Neuronal stem cell (in vitro differentiated cells): ENCODE results near the gene GALNT15.

Experiments used
- DNase-seq: peaks from one replicate; pipeline ENCODE4 v3.0.0-alpha.2; 2013; ENCODE audit warnings: low spot score
- H2AFZ ChIP-seq: one replicate; pipeline ENCODE4 v1.6.1; 2013; ENCODE audit warnings: mild to moderate bottlenecking, low read length, inconsistent platforms
- H2AK5ac ChIP-seq: 2 replicates; pipeline ENCODE4 v1.6.1; 2013; ENCODE audit warnings: low read depth, mild to moderate bottlenecking, inconsistent platforms, low read length, moderate library complexity, mixed read lengths
- H2BK120ac ChIP-seq: 2 replicates; pipeline ENCODE4 v1.6.1; 2013; ENCODE audit warnings: low read depth, mild to moderate bottlenecking, inconsistent platforms, low read length, moderate library complexity, mixed read lengths
- H2BK12ac ChIP-seq: one replicate; pipeline ENCODE4 v1.6.1; 2013; ENCODE audit warnings: low read length, inconsistent platforms
- H2BK15ac ChIP-seq: 2 replicates; pipeline ENCODE4 v1.6.1; 2013; ENCODE audit warnings: mild to moderate bottlenecking, low read length, inconsistent platforms, mixed read lengths
- H2BK5ac ChIP-seq: one replicate; pipeline ENCODE4 v1.6.1; 2013; ENCODE audit warnings: inconsistent platforms, mild to moderate bottlenecking, low read length, moderate library complexity
- H3K14ac ChIP-seq: one replicate; pipeline ENCODE4 v1.6.1; 2013; ENCODE audit warnings: low read length, inconsistent platforms
- H3K18ac ChIP-seq: 2 replicates; pipeline ENCODE4 v1.6.1; 2013; ENCODE audit warnings: low read length, inconsistent platforms
- H3K23ac ChIP-seq: 2 replicates; pipeline ENCODE4 v1.6.1; 2013; ENCODE audit warnings: low read depth, mild to moderate bottlenecking, mixed read lengths, low read length, inconsistent platforms; ENCODE audit not compliant: poor library complexity
- H3K27ac ChIP-seq: replicated peaks from 3 replicates; pipeline ENCODE4 v1.5.1; 2013; ENCODE audit warnings: low read length, inconsistent platforms
- H3K27me3 ChIP-seq, 3 experiments: 2 replicates each; pipeline ENCODE4 v1.6.1; 2013; ENCODE audit warnings: low read length in 3 of 3, mild to moderate bottlenecking in 2 of 3, inconsistent platforms in 1 of 3, low read depth in 1 of 3, mixed read lengths in 1 of 3, moderate library complexity in 1 of 3; ENCODE audit not compliant: control insufficient read depth in 3 of 3, insufficient read depth in 3 of 3
- H3K36me3 ChIP-seq, 2 donors: replicated peaks in 1 of 2; 2 replicates each; pipeline ENCODE4 v1.6.1; 2013; ENCODE audit warnings: low read length in 2 of 2; ENCODE audit not compliant: control insufficient read depth in 2 of 2, insufficient read depth in 2 of 2
- H3K4ac ChIP-seq: 2 replicates; pipeline ENCODE4 v1.6.1; 2013; ENCODE audit warnings: inconsistent platforms, mild to moderate bottlenecking, low read length, moderate library complexity
- H3K4me1 ChIP-seq, 2 donors: 1 replicate in 1 of 2; 2 replicates in 1 of 2; pipeline ENCODE4 v1.6.1; 2013; ENCODE audit warnings: low read length in 2 of 2, low read depth in 1 of 2; ENCODE audit not compliant: control insufficient read depth in 2 of 2, insufficient read depth in 1 of 2
- H3K4me2 ChIP-seq: one replicate; pipeline ENCODE4 v1.6.1; 2013; ENCODE audit warnings: mild to moderate bottlenecking, low read length, inconsistent platforms; ENCODE audit not compliant: insufficient read depth, poor library complexity, severe bottlenecking
- H3K4me3 ChIP-seq, 2 donors: 2 replicates each; pipeline ENCODE4 v1.5.1; 2013; ENCODE audit warnings: low read length in 2 of 2, mild to moderate bottlenecking in 2 of 2, inconsistent platforms in 1 of 2, moderate library complexity in 1 of 2
- H3K79me1 ChIP-seq: one replicate; pipeline ENCODE4 v1.6.1; 2013; ENCODE audit warnings: low read depth, mild to moderate bottlenecking, inconsistent platforms, low read length, moderate library complexity
- H3K9ac ChIP-seq: one replicate; pipeline ENCODE4 v1.6.1; 2013; ENCODE audit warnings: mild to moderate bottlenecking, low read depth, low read length, inconsistent platforms; ENCODE audit not compliant: poor library complexity
- H3K9me3 ChIP-seq, 2 donors: replicated peaks in 1 of 2; 2 replicates each; pipeline versions ENCODE3 to v1.6.1; 2013; ENCODE audit warnings: low read length in 2 of 2, mild to moderate bottlenecking in 2 of 2, inconsistent platforms in 1 of 2, low read depth in 1 of 2, mixed read lengths in 1 of 2, moderate library complexity in 1 of 2; ENCODE audit not compliant: control insufficient read depth in 2 of 2, insufficient read depth in 1 of 2
- H4K8ac ChIP-seq: one replicate; pipeline ENCODE4 v1.6.1; 2013; ENCODE audit warnings: low read depth, mild to moderate bottlenecking, inconsistent platforms, low read length, moderate library complexity
- H4K91ac ChIP-seq: one replicate; pipeline ENCODE4 v1.6.1; 2013; ENCODE audit warnings: low read length, low read depth, mild to moderate bottlenecking, inconsistent platforms; ENCODE audit not compliant: poor library complexity
- WGBS, 2 donors: extraction: QIAGEN DNeasy Blood & Tissue Kit; methylation state at CpG; one replicate each; pipeline ENCODE4 v1.1.7; 2013; ENCODE audit warnings: missing lambda C conversion rate in 2 of 2, mixed read lengths in 1 of 2; ENCODE audit not compliant: insufficient read length in 2 of 2, insufficient replicate concordance in 1 of 2; ENCODE audit errors: extremely low coverage in 2 of 2; 5-methylcytosine and 5-hydroxymethylcytosine counted together

Gene GALNT15

DNA sequence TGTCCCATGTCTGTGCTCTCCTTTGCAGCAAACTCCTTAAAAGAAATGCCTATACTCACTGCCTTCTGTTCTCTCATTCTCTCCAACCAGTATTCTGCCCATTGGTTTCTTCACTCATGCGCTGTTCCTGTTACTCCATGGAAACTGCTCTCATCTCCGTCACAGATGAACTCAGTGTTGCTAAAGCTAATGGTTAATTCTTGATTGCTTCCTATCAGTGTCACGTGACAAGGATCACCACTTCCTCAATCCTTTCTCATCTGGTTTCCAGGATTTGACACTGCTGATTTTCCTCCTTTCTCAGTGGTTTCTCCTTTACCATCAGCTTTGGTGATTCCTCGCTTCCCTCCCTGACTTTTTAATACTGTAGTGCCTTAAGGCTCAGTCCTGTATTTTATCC, 87.7 kb downstream of the GALNT15 start:
- no peaks in the 10 kb centered on the region for H3K9me3 ChIP-seq

DNA sequence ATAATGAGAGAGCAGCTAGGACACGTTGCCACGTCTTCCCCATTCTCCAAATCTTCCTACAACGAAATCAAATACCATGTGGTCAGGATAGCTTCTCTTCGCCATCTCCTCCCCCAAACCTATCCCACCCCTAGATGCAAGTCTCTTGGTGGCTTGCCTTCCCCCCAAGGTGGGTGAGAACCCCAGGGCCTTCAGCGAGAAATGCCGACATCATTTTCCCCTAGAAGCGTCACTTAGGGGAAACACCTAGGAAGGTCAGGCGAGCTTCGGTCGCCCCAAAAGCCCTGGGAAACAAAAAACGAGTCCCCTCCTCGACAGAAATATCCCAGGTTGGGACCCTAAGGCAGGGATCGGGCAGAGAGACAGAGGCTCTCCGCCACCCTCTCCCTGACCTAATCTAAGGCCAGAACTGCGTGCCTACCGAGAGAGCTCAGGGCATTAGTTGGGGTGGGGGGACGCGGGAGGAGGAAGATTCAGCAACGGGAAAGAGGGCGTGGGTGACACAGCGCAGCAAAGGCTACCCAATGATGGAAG, 89.8 kb downstream of the GALNT15 start:
- DNase-seq, result no peak
- Histone ChIP-seq H3K4ac (peak overlapping the region; percentile 71), H3K18ac (peak overlapping the region; percentile 84), H2AFZ (peak overlapping the region; percentile 92), H2BK120ac (peak overlapping the region; percentile 75), H3K27ac (no peak overlapping the region), H2BK12ac (no peak overlapping the region), H3K4me2 (peak overlapping the region; percentile 87), H2BK15ac (no peak overlapping the region), H4K91ac (no peak overlapping the region), H3K27me3 (no peaks in the 10 kb centered on the region), H3K14ac (peak overlapping the region; percentile 42), H2AK5ac (peak overlapping the region; percentile 38), H3K9ac (peak overlapping the region; percentile 98), H3K79me1 (peaks cover 7% of the 10 kb centered on the region), H2BK5ac (no peak overlapping the region), H3K36me3 (peaks cover 3 to 28% of the 10 kb centered on the region in 2 donors), H3K4me1 (peaks cover 2 to 3% of the 10 kb centered on the region in 2 donors), H3K4me3 (peak overlapping the region; percentile 81 to 92), H3K9me3 (no peaks in the 10 kb centered on the region), H3K23ac (peak overlapping the region; percentile 90), H4K8ac (peak overlapping the region; percentile 74)
- WGBS, 2 donors, result no CpG with 5 or more reads among the region's 21 CpGs

More for the DNA sequence above, 87.7 kb downstream of the GALNT15 start:
- H3K36me3 ChIP-seq, result peaks cover 5 to 39% of the 10 kb centered on the region in 2 donors
- no peak overlapping the region for H2BK120ac ChIP-seq
- H3K27me3 ChIP-seq, result no peaks in the 10 kb centered on the region
- no peak overlapping the region for H4K91ac ChIP-seq
- no peak overlapping the region for H3K4me2 ChIP-seq
- H4K8ac ChIP-seq, result no peak overlapping the region
- H2AK5ac ChIP-seq, result no peak overlapping the region
- no peak overlapping the region for H3K18ac ChIP-seq
- H2AFZ ChIP-seq, result no peak overlapping the region
- no peak overlapping the region for H3K27ac ChIP-seq
- no peak overlapping the region for H3K9ac ChIP-seq
- H2BK12ac ChIP-seq, result no peak overlapping the region
- H3K14ac ChIP-seq, result no peak overlapping the region
- H3K4me3 ChIP-seq, result no peak overlapping the region
- H3K23ac ChIP-seq, result no peak overlapping the region
- DNase-seq, result no peak
- H3K4ac ChIP-seq, result no peak overlapping the region
- no peak overlapping the region for H2BK5ac ChIP-seq
- H2BK15ac ChIP-seq, result no peak overlapping the region
- H3K4me1 ChIP-seq, result peaks cover 2 to 3% of the 10 kb centered on the region in 2 donors
- no CpG with 5 or more reads among the region's 4 CpGs for WGBS, 2 donors
- H3K79me1 ChIP-seq, result peaks cover 7% of the 10 kb centered on the region

DNA sequence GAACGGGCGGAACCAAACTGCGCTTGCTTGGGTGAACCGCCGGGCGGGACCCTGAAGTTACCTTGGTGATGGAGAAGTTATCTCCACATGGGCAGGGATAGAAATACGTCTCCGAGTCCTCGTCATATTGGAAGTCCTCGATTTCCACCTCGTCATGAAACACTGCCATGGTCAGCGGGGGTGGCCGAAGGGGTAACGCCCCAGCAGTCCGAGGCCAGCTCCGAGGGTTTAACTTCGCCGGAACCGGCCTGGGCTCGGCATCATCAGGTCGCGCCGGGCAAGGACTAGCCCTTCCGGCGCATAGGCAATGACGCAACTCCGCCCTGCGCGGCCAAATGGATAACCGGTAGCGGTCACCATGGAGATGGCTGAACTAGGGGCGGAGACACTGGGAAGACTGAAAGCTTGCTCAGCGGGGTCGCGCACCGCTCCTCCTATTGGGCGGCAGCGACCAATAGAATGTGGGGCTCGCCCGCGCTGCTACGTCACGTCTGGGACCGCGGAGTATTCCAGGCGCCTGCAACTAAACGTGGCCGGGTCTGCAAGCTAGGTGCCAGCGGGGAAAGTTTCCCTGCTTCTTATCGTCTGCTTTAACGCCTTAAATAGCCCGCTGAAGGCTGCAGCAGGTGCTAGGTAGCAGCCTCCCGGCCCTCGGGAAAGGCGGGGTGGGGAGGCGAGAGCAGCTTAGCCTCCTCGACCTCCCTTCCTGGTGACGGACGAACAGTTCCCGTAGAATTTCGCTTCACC, 90.4 kb downstream of the GALNT15 start, which contains the start of the genes DPH3 and OXNAD1:
TSS of gene DPH3 (minus strand) at position 236 of the 747 bp plus-strand sequence. CDS start at position 169, 67 bp downstream.
TSS of gene OXNAD1 (plus strand) at position 505 of the 747 bp plus-strand sequence. CDS start 5,741 bp downstream, outside the sequence.
- H3K4me2 ChIP-seq, result peak within 1 kb of the TSS; percentile 87
- H3K79me1 ChIP-seq, result peaks cover 7% of the 10 kb centered on the region
- H3K23ac ChIP-seq, result peak within 1 kb of the TSS; percentile 90
- H4K91ac ChIP-seq, result no peak within 1 kb of the TSS
- peak within 1 kb of the TSS; percentile 85 for H3K14ac ChIP-seq
- peaks cover 2 to 3% of the 10 kb centered on the region in 2 donors for H3K4me1 ChIP-seq
- H2AK5ac ChIP-seq, result peak within 1 kb of the TSS; percentile 38
- DNase-seq, result peak; percentile 99
- peak within 1 kb of the TSS; percentile 81 to 94 for H3K4me3 ChIP-seq
- no peaks in the 10 kb centered on the region for H3K27me3 ChIP-seq
- H3K36me3 ChIP-seq, result peaks cover 0 to 28% of the 10 kb centered on the region in 2 donors
- no peak within 1 kb of the TSS for H2BK12ac ChIP-seq
- no peak within 1 kb of the TSS for H2BK15ac ChIP-seq
- WGBS, 2 donors, result no CpG with 5 or more reads among the region's 61 CpGs
- H3K4ac ChIP-seq, result peak within 1 kb of the TSS; percentile 71
- peak within 1 kb of the TSS; percentile 98 for H3K9ac ChIP-seq
- peak within 1 kb of the TSS; percentile 74 for H4K8ac ChIP-seq
- peak within 1 kb of the TSS; percentile 97 for H3K18ac ChIP-seq
- peak within 1 kb of the TSS; percentile 75 for H2BK120ac ChIP-seq
- peak within 1 kb of the TSS; percentile 92 for H2AFZ ChIP-seq
- peak within 1 kb of the TSS; percentile 91 for H2BK5ac ChIP-seq
- H3K27ac ChIP-seq, result no peak within 1 kb of the TSS
- H3K9me3 ChIP-seq, result no peaks in the 10 kb centered on the region

DNA sequence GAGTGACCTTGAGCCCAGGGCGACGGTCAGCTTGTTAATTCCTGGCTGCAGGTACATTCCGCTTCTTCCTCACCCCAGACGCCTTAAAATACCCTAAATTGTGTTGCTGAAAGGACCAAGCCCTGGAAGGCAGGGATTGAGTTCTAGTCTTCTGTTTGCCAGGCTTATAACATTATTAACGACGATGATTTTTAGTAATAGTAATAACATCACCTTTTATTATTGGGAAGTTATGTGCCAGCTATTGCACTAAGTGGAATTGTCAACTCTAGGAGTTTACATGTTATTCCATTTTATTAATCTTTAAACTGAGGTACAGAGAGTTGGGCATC, 90.9 kb downstream of the GALNT15 start:
- H3K4ac ChIP-seq, result peak overlapping the region; percentile 68
- no peak overlapping the region for H2BK12ac ChIP-seq
- peak overlapping the region; percentile 85 for H3K14ac ChIP-seq
- peak overlapping the region; percentile 90 for H3K23ac ChIP-seq
- H3K36me3 ChIP-seq, result peaks cover 0 to 28% of the 10 kb centered on the region in 2 donors
- H3K4me1 ChIP-seq, result peaks cover 2 to 3% of the 10 kb centered on the region in 2 donors
- H3K4me3 ChIP-seq, result peak overlapping the region; percentile 81 to 94
- peak overlapping the region; percentile 94 for H3K9ac ChIP-seq
- no peak for DNase-seq
- peaks cover 7% of the 10 kb centered on the region for H3K79me1 ChIP-seq
- peak overlapping the region; percentile 92 for H2AFZ ChIP-seq
- H3K4me2 ChIP-seq, result peak overlapping the region; percentile 71
- no peaks in the 10 kb centered on the region for H3K9me3 ChIP-seq
- H2BK120ac ChIP-seq, result no peak overlapping the region
- no CpG with 5 or more reads among the region's 6 CpGs for WGBS, 2 donors
- no peak overlapping the region for H2AK5ac ChIP-seq
- peak overlapping the region; percentile 68 for H4K8ac ChIP-seq
- peak overlapping the region; percentile 97 for H3K18ac ChIP-seq
- H4K91ac ChIP-seq, result no peak overlapping the region
- no peak overlapping the region for H2BK15ac ChIP-seq
- no peak overlapping the region for H3K27ac ChIP-seq
- H2BK5ac ChIP-seq, result peak overlapping the region; percentile 91
- H3K27me3 ChIP-seq, result no peaks in the 10 kb centered on the region
